Activated CD4-positive, alpha-beta T cell treated with anti-CD3 and anti-CD28 coated beads, Interleukin-2, amount 10 ng/mL, durations not matched to agents 7 days and 5 days (primary cell): Measurements from ENCODE around the gene UCK1. TPM values are rescaled to one million over a fixed set of nuclear protein-coding genes. Genes with fewer than 3 reads are reported as not detected.
"Not testable (repeated sequence)": the region's sequence is repeated elsewhere in the genome, so short reads cannot be mapped to it uniquely, and the experiment has no call there.

Experiments
- CTCF ChIA-PET: fragments of 350-600 bp; sonication (Branson Sonifier 250); formaldehyde crosslinking; loops from one replicate; lab custom pipeline; 2021; ENCODE audit warnings: antibody characterized with exemption; lab: Charles Lee
- POLR2A ChIA-PET: fragments of 350-600 bp; sonication (Branson Sonifier 250); formaldehyde crosslinking; loops from one replicate; lab custom pipeline; 2021; ENCODE audit warnings: antibody characterized with exemption; lab: Charles Lee
- DNase-seq: peaks from one replicate; pipeline ENCODE4 v3.0.0-alpha.2; 2020
- H3K27ac Mint-ChIP-seq: one replicate; pipeline ENCODE4 v1.8.0; 2021; ENCODE audit warnings: mild to moderate bottlenecking, moderate library complexity, mixed read lengths
- H3K27me3 Mint-ChIP-seq: one replicate; pipeline ENCODE4 v1.8.0; 2021; ENCODE audit warnings: mixed read lengths
- H3K36me3 Mint-ChIP-seq: one replicate; pipeline ENCODE4 v1.8.0; 2021; ENCODE audit warnings: low read depth, mixed read lengths
- H3K4me1 Mint-ChIP-seq: one replicate; pipeline ENCODE4 v1.8.0; 2021; ENCODE audit warnings: mixed read lengths
- H3K4me3 Mint-ChIP-seq: one replicate; pipeline ENCODE4 v1.8.0; 2021; ENCODE audit warnings: mild to moderate bottlenecking, moderate library complexity, mixed read lengths
- H3K9me3 Mint-ChIP-seq: one replicate; pipeline ENCODE4 v1.8.0; 2021; ENCODE audit warnings: mixed read lengths
- total RNA-seq, 2 experiments: library from RNA; stranded (reverse); gene quantifications; one replicate each; pipeline ENCODE4 v1.2.3, GENCODE V29; 2021

UCK1 gene
- total RNA-seq, 2 experiments from 2014 or later, result 35.9 to 39.5 TPM

- POLR2A ChIA-PET, result no interaction called here
- H3K4me1 Mint-ChIP-seq, result peaks cover 13% of the 10 kb centered on the region
Measured at GRCh38 chr9:131524665-131525315, 6.3 kb downstream of the UCK1 start.

DNA sequence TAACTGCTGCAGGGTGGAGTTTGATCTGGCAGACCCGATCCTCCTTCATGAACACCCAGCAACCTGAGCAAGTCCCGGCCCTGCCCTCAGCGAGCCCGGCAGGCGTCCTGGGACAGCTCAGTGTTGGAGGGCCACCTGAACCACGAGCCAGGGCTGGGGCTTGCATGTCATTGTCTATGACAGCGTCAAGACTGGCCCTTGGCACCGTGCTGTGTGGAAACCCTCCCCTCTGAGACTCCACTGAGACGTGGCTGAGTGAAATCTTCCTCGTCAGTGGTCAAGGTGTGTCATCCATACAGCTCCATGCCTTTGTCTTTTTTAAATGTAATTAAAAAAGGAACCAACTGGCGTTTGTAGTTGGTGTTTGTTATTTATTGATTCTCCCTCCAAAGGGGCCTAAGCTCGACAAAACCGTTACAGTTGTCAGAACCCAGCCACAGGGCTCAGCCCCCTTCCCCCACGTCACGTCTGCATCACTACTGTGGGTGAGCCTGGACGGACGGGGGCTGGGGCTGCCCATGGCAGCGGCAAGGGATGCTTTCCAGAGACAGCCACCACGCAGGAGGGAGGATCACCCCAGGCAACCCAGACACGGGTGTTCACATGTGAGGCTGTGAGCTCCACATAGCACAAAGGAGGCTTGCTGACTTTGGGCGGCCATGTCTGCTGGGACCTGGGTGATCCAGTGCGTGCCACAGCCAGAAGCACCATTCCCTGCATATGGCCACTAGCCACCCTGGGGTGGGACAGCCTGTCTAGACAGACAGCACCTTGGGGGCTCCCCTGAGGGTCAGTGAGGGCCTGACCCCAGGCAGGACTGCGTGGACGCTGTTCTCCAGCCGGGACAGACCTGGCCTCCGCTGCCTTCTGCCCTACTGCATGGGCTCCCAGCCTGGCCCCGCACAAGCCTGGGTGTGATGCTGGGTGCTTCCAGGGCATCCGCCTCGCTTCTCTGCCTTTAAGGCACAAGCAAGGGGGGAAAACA is 7.3 kb downstream of the UCK1 start:
- Mint-ChIP-seq H3K4me1 (peaks cover 8% of the 10 kb centered on the region), H3K36me3 (peaks cover 57% of the 10 kb centered on the region), H3K27me3 (no peaks in the 10 kb centered on the region), H3K9me3 (no peaks in the 10 kb centered on the region), H3K4me3 (no peak overlapping the region), H3K27ac (no peak overlapping the region)
- POLR2A ChIA-PET, result no interaction called here
- DNase-seq, result no peak
- CTCF ChIA-PET, result interaction anchor here (1.5 kb wide), 1 partner anchor 120 kb away, joined by 3 read pairs; no protein-coding TSS in a partner anchor

More at GRCh38 chr9:131524665-131525315, 6.3 kb downstream of the UCK1 start:
- CTCF ChIA-PET, result interaction anchor here (0.6 to 1.6 kb wide), 2 partner anchors 11 to 1876 kb away, joined by 3 to 4 read pairs; no protein-coding TSS in a partner anchor
- no peaks in the 10 kb centered on the region for H3K9me3 Mint-ChIP-seq
- H3K27ac Mint-ChIP-seq, result no peak overlapping the region
- peaks cover 51% of the 10 kb centered on the region for H3K36me3 Mint-ChIP-seq
- no peak overlapping the region for H3K4me3 Mint-ChIP-seq
- H3K27me3 Mint-ChIP-seq, result no peaks in the 10 kb centered on the region
- DNase-seq, result no peak

DNA sequence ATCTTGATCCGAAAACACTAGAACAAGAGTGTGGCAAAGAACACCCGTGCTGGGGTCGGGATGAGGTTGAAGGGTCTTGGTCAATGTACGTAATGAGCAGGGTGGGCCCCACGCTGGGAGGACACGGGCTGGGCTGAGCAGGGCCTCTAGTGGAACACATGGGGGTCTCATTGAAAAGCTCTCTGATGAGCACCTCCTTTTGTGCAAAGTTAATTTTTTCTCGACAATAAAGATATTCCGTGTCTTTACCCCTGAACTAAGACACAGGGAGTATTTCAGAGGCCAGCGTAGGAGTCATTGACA is 8.0 kb downstream of the UCK1 start:
- DNase-seq, result no peak
- H3K4me1 Mint-ChIP-seq, result peaks cover under 1% of the 10 kb centered on the region
- CTCF ChIA-PET, result interaction anchor here (0.8 to 1.5 kb wide), 2 partner anchors 10 to 121 kb away, joined by 3 read pairs; no protein-coding TSS in a partner anchor
- POLR2A ChIA-PET, result no interaction called here
- H3K27me3 Mint-ChIP-seq, result no peaks in the 10 kb centered on the region
- H3K4me3 Mint-ChIP-seq, result no peak overlapping the region
- H3K36me3 Mint-ChIP-seq, result peaks cover 58% of the 10 kb centered on the region
- no peak overlapping the region for H3K27ac Mint-ChIP-seq
- H3K9me3 Mint-ChIP-seq, result no peaks in the 10 kb centered on the region

GRCh38 chr9:131522257-131523085 is 8.6 kb downstream of the UCK1 start:
- Mint-ChIP-seq H3K27me3 (no peaks in the 10 kb centered on the region), H3K27ac (no peak overlapping the region)

GRCh38 chr9:131521822-131522221 is 9.2 kb downstream of the UCK1 start:
- ChIA-PET POLR2A (no interaction called here), CTCF (no interaction called here)
- Mint-ChIP-seq H3K36me3 (peaks cover 61% of the 10 kb centered on the region), H3K4me3 (no peak overlapping the region), H3K4me1 (no peaks in the 10 kb centered on the region), H3K27ac (peak overlapping the region; percentile 31), H3K9me3 (no peaks in the 10 kb centered on the region), H3K27me3 (no peaks in the 10 kb centered on the region)
- no peak for DNase-seq

More at GRCh38 chr9:131522257-131523085, 8.6 kb downstream of the UCK1 start:
- CTCF ChIA-PET, result interaction anchor here (0.8 to 1.5 kb wide), 2 partner anchors 9 to 121 kb away, joined by 3 read pairs; no protein-coding TSS in a partner anchor
- DNase-seq, result no peak
- Mint-ChIP-seq H3K4me3 (no peak overlapping the region), H3K4me1 (no peaks in the 10 kb centered on the region), H3K36me3 (peaks cover 63% of the 10 kb centered on the region), H3K9me3 (no peaks in the 10 kb centered on the region)
- POLR2A ChIA-PET, result no interaction called here

DNA sequence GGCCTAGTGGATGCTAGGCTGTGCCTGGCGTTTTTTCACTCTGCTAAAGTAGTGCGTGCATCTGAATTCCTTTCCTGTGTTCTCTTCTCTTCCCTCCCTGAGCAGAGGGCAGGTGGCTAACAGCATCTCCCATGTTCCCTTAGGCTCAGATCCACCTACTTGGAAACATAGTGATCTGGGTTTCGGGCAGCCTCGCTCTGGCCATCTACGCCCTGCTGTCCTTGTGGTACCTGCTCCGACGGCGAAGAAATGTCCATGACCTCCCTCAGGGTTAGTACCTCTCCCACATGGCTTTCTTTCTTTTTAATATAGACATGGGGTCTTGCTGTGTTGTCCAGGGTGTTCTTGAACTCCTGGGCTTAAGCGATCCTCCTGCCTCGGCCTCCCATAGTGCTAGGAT is 9.9 kb downstream of the UCK1 start:
- Mint-ChIP-seq H3K4me3 (no peak overlapping the region), H3K4me1 (no peaks in the 10 kb centered on the region), H3K9me3 (no peaks in the 10 kb centered on the region), H3K36me3 (peaks cover 55% of the 10 kb centered on the region), H3K27me3 (no peaks in the 10 kb centered on the region), H3K27ac (no peak overlapping the region)
- ChIA-PET CTCF (no interaction called here), POLR2A (no interaction called here)
- DNase-seq, result no peak

GRCh38 chr9:131520503-131520902 is 10.6 kb downstream of the UCK1 start:
- no peak overlapping the region for H3K4me3 Mint-ChIP-seq
- POLR2A ChIA-PET, result no interaction called here
- no peaks in the 10 kb centered on the region for H3K27me3 Mint-ChIP-seq
- no peaks in the 10 kb centered on the region for H3K9me3 Mint-ChIP-seq
- CTCF ChIA-PET, result no interaction called here
- H3K36me3 Mint-ChIP-seq, result peaks cover 48% of the 10 kb centered on the region
- no peaks in the 10 kb centered on the region for H3K4me1 Mint-ChIP-seq
- no peak overlapping the region for H3K27ac Mint-ChIP-seq
- no peak for DNase-seq

- H3K27ac Mint-ChIP-seq, result no peak overlapping the region
- POLR2A ChIA-PET, result no interaction called here
Measured at GRCh38 chr9:131518553-131518952, 12.5 kb downstream of the UCK1 start.

DNA sequence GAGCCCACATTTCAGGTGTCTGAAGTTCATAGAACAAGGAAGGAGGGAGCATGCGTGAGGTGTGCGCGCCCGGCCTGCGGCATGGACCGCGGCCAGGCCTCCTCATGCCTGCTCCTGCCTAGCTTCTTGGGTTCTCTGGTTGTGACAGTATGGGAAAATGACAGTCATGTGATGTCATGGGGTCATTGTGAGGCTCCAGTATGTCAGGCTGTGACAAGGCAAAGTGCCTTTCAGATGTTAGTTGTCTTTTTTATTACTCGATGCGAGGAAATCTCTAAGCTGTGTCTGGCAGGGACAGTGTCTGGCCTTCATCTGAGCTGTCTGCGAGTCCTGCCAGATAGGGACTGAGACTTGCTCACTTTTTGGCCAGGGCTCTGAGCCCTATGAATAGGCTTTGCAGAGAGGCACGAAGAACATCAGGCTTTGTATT is 13.3 kb downstream of the UCK1 start:
- H3K4me1 Mint-ChIP-seq, result no peaks in the 10 kb centered on the region
- H3K4me3 Mint-ChIP-seq, result no peak overlapping the region
- no peaks in the 10 kb centered on the region for H3K9me3 Mint-ChIP-seq
- H3K27me3 Mint-ChIP-seq, result no peaks in the 10 kb centered on the region
- ChIA-PET POLR2A (no interaction called here), CTCF (interaction anchor here (2.1 kb wide), 1 partner anchor 222 kb away, joined by 5 read pairs; the partner anchor contains the start of gene RAPGEF1)
- DNase-seq, result no peak
- H3K27ac Mint-ChIP-seq, result no peak overlapping the region
- H3K36me3 Mint-ChIP-seq, result peaks cover 47% of the 10 kb centered on the region

More at GRCh38 chr9:131518553-131518952, 12.5 kb downstream of the UCK1 start:
- H3K9me3 Mint-ChIP-seq, result no peaks in the 10 kb centered on the region
- no peak for DNase-seq
- CTCF ChIA-PET, result interaction anchor here (2.1 kb wide), 1 partner anchor 221 kb away, joined by 5 read pairs; the partner anchor contains the start of gene RAPGEF1
- no peak overlapping the region for H3K4me3 Mint-ChIP-seq
- no peaks in the 10 kb centered on the region for H3K27me3 Mint-ChIP-seq
- H3K36me3 Mint-ChIP-seq, result peaks cover 45% of the 10 kb centered on the region
- H3K4me1 Mint-ChIP-seq, result no peaks in the 10 kb centered on the region

DNA sequence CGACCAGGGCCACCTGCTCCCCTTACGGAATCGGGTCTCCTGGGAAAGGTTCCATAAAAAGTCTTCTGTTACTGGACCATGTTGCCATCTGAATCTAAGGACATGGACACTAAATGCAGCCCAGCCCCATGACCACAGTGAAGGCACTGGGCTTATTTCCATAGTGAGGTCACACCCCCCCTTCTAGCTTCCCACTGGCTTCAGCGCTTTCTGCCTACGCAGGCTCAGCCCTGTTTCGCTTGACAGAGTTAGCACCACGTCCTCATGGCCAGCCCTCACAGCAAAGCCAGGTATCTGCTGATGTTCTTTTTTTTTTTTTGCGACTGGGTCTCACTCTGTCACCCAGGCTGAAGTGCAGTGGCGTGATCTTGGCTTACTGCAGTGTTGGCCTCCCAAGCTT is 14.1 kb downstream of the UCK1 start:
- Mint-ChIP-seq H3K27me3 (no peaks in the 10 kb centered on the region), H3K9me3 (no peaks in the 10 kb centered on the region), H3K36me3 (peaks cover 51% of the 10 kb centered on the region), H3K4me3 (no peak overlapping the region), H3K4me1 (no peaks in the 10 kb centered on the region), H3K27ac (no peak overlapping the region)
- CTCF ChIA-PET, result no interaction called here
- POLR2A ChIA-PET, result no interaction called here
- DNase-seq, result no peak

DNA sequence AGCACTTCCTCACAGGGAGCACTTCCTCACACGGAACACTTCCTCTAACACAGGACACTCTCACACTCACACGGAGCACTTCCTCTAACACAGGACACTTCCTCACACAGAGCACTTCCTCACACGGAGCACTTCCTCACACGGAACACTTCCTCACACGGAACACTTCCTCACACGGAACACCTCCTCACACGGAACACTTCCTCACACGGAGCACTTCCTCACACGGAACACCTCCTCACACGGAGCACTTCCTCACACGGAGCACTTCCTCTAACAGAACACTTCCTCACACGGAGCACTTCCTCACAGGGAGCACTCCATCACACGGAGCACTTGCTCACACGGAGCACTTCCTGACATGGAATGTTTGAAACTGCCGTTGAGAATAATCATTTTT is 15.0 kb downstream of the UCK1 start:
- no peak for DNase-seq
- CTCF ChIA-PET, result no interaction called here
- no peaks in the 10 kb centered on the region for H3K27me3 Mint-ChIP-seq
- H3K4me1 Mint-ChIP-seq, result no peaks in the 10 kb centered on the region
- no peak overlapping the region for H3K4me3 Mint-ChIP-seq
- H3K27ac Mint-ChIP-seq, result no peak overlapping the region
- POLR2A ChIA-PET, result no interaction called here
- H3K9me3 Mint-ChIP-seq, result no peaks in the 10 kb centered on the region
- peaks cover 52% of the 10 kb centered on the region for H3K36me3 Mint-ChIP-seq

GRCh38 chr9:131515559-131516031 is 15.5 kb downstream of the UCK1 start:
- H3K4me1 Mint-ChIP-seq, H3K27me3 Mint-ChIP-seq, CTCF ChIA-PET, H3K27ac Mint-ChIP-seq, H3K4me3 Mint-ChIP-seq, DNase-seq, H3K9me3 Mint-ChIP-seq: not testable (repeated sequence)
- POLR2A ChIA-PET, result interaction anchor here (0.5 kb wide), 1 partner anchor 191 kb away, joined by 3 read pairs; no protein-coding TSS in a partner anchor
- H3K36me3 Mint-ChIP-seq, result peaks cover 55% of the 10 kb centered on the region
